ENCODE data around the gene AGPS. TPM values are rescaled to one million over a fixed set of nuclear protein-coding genes. Genes with fewer than 3 reads are reported as not detected.

Gene AGPS
- total RNA-seq, 1 donor = 33.1 TPM

DNA sequence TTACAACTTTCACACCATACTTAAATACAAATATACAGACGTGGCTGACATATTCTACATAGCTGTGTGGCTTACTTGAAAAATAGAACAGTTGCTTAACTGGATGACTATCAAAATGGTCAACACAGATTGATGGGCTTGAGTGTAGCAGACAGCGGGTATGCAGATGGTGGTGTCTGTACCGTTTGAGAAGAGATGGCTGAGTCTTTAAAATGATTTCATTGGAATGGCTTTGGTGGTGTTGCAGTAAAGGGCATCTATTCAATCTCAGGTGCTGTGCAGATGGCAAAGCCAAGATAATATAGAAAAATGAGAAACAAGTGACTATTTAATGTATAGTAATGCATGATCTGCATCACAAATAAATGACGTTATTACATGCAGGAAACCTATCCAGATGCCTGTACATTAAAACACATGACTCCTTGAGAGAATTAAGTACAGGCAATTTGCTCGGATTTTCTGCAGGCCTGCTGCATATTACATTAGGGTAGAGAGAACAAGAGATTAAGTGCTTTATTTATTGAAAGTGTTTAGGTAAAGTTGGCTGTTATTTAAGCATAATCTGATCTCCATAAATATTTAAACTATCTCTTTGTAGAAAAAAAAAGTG lies 68.5 kb downstream of the AGPS start:
- H3K4me3 ChIP-seq (ENCODE audit: low read depth, low read length) = no peak overlapping the region
- no peak for DNase-seq (ENCODE audit: low read depth)
- TF ChIP-seq, protein P1, sequence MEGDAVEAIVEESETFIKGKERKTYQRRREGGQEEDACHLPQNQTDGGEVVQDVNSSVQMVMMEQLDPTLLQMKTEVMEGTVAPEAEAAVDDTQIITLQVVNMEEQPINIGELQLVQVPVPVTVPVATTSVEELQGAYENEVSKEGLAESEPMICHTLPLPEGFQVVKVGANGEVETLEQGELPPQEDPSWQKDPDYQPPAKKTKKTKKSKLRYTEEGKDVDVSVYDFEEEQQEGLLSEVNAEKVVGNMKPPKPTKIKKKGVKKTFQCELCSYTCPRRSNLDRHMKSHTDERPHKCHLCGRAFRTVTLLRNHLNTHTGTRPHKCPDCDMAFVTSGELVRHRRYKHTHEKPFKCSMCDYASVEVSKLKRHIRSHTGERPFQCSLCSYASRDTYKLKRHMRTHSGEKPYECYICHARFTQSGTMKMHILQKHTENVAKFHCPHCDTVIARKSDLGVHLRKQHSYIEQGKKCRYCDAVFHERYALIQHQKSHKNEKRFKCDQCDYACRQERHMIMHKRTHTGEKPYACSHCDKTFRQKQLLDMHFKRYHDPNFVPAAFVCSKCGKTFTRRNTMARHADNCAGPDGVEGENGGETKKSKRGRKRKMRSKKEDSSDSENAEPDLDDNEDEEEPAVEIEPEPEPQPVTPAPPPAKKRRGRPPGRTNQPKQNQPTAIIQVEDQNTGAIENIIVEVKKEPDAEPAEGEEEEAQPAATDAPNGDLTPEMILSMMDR (IDR thresholded peaks at IDR 0.05; ENCODE audit: insufficient read depth, low read length) = no peak

DNA sequence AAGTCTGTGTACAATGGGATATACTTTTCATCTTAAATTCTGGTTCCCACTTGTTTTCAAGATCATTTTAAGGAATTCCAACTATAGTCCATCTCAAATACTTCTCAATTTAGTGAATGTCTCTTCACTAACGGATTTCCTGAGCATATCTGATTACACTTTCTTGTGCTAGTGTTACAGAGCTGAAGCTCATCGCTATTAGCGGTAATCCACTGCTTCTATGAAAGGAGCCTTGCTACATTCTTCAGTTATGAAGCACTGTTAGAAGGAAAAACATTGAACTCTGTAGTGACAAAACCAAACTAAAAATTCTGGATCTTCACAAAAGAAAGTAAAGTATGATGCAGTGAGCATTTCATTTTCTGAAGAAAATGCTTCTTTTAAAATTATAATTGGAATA lies 72.0 kb downstream of the AGPS start:
- DNase-seq (ENCODE audit: low read depth) = no peak
- no peak overlapping the region for H3K4me3 ChIP-seq (ENCODE audit: low read depth, low read length)
- TF ChIP-seq, protein P1 (IDR thresholded peaks at IDR 0.05; ENCODE audit: insufficient read depth, low read length) = no peak

DNA sequence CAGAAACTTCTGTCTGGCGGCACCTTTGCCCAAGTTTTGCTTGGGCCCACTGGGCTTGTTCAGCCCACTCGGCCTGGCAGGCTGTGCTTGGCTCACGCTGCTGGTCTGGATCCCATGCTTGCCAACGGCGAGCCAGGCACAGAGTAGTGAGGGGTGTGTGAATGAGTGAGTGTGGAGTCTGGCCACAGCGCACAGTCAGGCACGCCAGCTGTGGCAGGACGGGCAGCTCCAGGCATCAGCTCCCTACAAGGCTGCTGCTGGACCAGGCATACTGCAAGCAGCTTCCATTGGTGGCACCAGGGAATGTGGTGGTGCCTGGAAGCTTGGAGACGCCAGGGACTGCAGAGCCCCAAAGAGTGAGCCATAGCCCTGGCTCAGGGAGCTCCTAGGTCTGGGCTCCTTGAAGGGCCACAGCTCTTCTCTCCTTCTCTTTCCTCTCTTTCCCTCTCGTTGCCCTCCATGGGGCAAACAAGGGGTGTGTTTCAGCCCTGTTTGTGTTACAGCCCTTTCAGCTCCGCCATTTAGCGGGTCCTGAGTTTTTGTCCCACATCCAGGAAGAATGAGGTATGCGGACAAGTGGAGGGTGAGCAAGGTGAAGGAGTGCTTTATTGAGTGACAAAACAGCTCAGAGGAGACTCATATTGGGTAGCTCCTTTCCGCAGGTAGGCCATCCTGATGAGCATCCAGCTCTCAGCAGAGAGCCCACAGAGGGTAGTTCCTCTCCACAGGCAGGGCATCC lies 73.0 kb downstream of the AGPS start:
- TF ChIP-seq, protein P1 (IDR thresholded peaks at IDR 0.05; ENCODE audit: insufficient read depth, low read length) = no peak
- DNase-seq (ENCODE audit: low read depth) = no peak

GRCh38 chr2:177466337-177467195 lies 74.0 kb downstream of the AGPS start:
- TF ChIP-seq, protein P1 (IDR thresholded peaks at IDR 0.05; ENCODE audit: insufficient read depth, low read length) = no peak
- no peak overlapping the region for H3K4me3 ChIP-seq (ENCODE audit: low read depth, low read length)
- DNase-seq (ENCODE audit: low read depth) = no peak

More for the DNA sequence above, 73.0 kb downstream of the AGPS start:
- H3K4me3 ChIP-seq (ENCODE audit: low read depth, low read length) = no peak overlapping the region

- no peak overlapping the region for H3K4me3 ChIP-seq (ENCODE audit: low read depth, low read length)
- peak; percentile 56 for DNase-seq (ENCODE audit: low read depth)
- TF ChIP-seq, protein P1 (IDR thresholded peaks at IDR 0.05; ENCODE audit: insufficient read depth, low read length) = no peak
Observed at GRCh38 chr2:177467646-177468045, 75.1 kb downstream of the AGPS start.

- DNase-seq (ENCODE audit: low read depth) = no peak
- H3K4me3 ChIP-seq (ENCODE audit: low read depth, low read length) = no peak overlapping the region
Observed at GRCh38 chr2:177471990-177472389, 79.4 kb downstream of the AGPS start.

More at GRCh38 chr2:177471990-177472389, 79.4 kb downstream of the AGPS start:
- TF ChIP-seq, protein P1 (IDR thresholded peaks at IDR 0.05; ENCODE audit: insufficient read depth, low read length) = no peak

All from fibroblast of the aortic adventitia (primary cell).